Amygdala (tissue), 56 donors: ENCODE results near the gene SERPINE2.

Experiments used
- DNase-seq, 56 donors: peaks; one replicate each; lab custom pipeline; 2025; lab: John Stamatoyannopoulos, UW

SERPINE2 gene

GRCh38 chr2:224039080-224039769, at the start of gene SERPINE2:
Gene SERPINE2, minus strand, starts transcription at chr2:224039286. Its CDS starts 37,386 bp downstream, at chr2:224001900.
- peak in 54 of 56 donors; percentile 5 to 85 (median 64) for DNase-seq

- no peak for DNase-seq
These were observed 47.3 kb upstream of the SERPINE2 start for GRCh38 chr2:224086226-224086914.

- DNase-seq = no peak
These were observed 46.7 kb upstream of the SERPINE2 start for GRCh38 chr2:224085811-224086210.

- no peak for DNase-seq
These were observed 46.2 kb upstream of the SERPINE2 start for GRCh38 chr2:224085246-224085645.

- no peak for DNase-seq
These were observed 45.3 kb upstream of the SERPINE2 start for GRCh38 chr2:224084266-224084892.

- no peak for DNase-seq
These were observed 44.6 kb upstream of the SERPINE2 start for GRCh38 chr2:224083638-224084037.

GRCh38 chr2:224078656-224079055, 39.6 kb upstream of the SERPINE2 start:
- DNase-seq = no peak

- no peak for DNase-seq
These were observed 38.9 kb upstream of the SERPINE2 start for GRCh38 chr2:224077773-224078507.

- DNase-seq = no peak
These were observed 36.5 kb upstream of the SERPINE2 start for GRCh38 chr2:224075588-224075987.

GRCh38 chr2:224073676-224074075, 34.6 kb upstream of the SERPINE2 start:
- no peak for DNase-seq

- DNase-seq = no peak
These were observed 33.6 kb upstream of the SERPINE2 start for GRCh38 chr2:224072541-224073188.

GRCh38 chr2:224069172-224069571, 30.1 kb upstream of the SERPINE2 start:
- no peak for DNase-seq

GRCh38 chr2:224063298-224063648, 24.2 kb upstream of the SERPINE2 start:
- DNase-seq = no peak

GRCh38 chr2:224062481-224063297, 23.6 kb upstream of the SERPINE2 start:
- no peak for DNase-seq

GRCh38 chr2:224060783-224061482, 21.8 kb upstream of the SERPINE2 start:
- no peak for DNase-seq

GRCh38 chr2:224059178-224059577, 20.1 kb upstream of the SERPINE2 start:
- no peak for DNase-seq

- peak in 20 of 56 donors; percentile 2 to 48 (median 17) for DNase-seq
These were observed 19.1 kb upstream of the SERPINE2 start for GRCh38 chr2:224058048-224058775.

- no peak for DNase-seq
These were observed 17.8 kb upstream of the SERPINE2 start for GRCh38 chr2:224056889-224057288.
